ENCODE data around the gene SLC17A2.

SLC17A2 gene

DNA sequence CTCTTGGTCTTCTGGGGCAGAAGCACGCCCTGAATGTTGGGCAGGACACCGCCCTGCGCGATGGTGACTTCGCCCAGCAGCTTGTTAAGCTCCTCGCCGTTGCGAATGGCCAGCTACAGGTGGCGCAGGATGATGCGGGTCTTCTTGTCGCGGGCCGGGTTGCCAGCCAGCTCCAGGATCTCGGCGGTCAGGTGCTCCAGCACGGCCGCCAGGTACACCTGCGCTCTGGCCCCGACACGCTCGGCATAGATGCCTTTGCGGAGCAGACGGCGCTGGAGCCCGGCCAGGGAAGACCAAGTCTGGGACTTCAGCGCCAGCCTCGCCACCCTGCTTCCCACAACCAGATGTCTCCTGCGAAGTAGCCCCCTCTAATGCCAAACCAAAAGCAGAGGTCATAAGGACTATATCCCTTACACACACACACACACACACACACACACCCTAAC, 48.4 kb downstream of the SLC17A2 start:
- DNase-seq: no peak

DNA sequence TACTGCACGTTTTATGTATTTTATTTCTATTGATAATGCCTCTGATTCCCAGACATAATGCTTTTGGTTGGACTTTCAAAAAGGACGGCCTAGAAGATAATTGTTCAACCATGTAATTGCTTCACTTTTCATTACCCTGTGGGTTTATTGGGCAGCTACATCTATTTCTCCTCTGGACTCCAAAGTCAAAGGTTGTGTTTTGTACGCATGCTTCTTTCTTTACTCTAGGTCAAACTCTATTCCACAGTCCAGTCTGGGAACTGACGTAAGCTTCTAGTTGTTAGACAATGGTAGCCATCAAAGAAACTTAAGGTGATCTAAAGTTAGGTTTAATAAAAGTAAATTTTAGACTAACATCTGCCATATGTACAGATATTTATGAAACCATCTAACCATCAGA, 49.9 kb downstream of the SLC17A2 start:
- DNase-seq: no peak

DNA sequence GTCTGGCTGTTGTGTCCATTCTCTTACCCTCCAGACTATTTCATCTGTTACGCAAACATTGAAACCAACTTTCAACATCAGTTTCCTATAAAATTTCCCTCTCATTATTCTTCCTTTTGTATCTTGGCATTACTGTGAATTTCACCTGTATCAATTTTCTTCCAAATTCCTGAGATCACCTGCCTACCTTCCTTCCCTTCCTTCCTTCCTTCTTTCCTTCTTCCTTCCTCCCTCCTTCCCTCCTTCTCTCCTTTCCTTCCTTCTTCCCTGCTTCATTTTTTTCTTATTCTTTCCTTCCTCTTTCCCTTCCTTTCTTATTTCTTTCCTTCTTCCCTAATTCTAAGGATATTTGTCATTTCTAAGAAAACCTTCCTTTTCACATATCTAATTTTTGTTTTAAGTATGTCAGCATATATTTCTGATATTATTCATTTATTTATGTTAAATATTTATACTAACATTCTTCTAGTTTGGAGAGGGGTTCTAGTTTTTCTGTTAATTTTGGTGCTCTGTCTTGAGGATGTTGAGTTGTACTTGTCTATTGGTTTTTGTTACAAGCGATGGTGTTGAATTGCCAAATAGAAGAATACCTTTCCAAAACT, 51.7 kb downstream of the SLC17A2 start:
- no peak for DNase-seq

DNA sequence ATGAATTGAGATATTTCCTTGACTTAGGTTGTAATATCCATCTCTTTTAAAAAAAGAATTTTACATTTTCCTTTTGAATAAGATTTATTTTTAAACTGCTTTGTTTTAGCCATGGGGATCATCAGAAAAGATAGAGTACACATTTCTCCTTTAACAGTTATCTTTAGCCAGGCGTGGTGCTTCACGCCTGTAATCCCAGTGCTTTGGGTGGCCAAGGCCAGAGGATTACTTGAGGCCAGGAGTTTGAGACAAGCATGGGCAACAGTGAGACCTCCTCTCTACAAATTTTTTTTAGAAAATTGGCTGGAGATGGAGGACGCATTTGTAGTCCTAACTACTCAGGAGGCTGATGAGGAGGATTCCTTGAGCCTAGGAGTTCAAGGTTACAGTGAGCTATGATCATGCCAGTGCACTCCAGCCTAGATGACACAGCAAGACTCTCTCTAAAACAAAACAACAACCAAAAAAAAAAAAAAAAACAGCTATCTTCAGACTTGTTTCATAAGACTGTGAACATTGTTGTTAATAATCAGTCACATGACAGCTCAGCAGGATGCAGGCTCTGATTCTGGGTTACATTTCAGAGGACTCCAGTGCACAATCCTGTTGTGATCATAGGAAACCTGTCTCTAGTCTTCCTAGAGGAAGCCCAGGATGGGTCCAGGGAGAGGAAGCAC, 54.4 kb downstream of the SLC17A2 start:
- no peak for DNase-seq

DNA sequence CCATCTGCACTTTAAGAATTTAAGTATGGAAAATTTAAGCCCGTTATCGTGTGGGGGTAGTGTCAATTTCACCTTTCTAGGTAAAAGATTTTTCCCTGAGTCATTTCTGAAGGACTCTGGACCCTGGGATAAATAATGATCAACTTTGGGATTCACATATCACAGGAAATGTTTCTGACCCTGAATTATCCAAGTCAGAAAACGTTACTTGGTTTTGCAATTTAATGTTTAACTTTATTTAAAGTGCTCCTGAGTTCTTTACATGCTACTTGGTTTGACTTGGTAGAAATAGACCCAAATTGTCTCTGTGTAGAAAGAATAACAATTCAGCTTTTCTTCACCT, 55.0 kb downstream of the SLC17A2 start:
- no peak for DNase-seq

DNA sequence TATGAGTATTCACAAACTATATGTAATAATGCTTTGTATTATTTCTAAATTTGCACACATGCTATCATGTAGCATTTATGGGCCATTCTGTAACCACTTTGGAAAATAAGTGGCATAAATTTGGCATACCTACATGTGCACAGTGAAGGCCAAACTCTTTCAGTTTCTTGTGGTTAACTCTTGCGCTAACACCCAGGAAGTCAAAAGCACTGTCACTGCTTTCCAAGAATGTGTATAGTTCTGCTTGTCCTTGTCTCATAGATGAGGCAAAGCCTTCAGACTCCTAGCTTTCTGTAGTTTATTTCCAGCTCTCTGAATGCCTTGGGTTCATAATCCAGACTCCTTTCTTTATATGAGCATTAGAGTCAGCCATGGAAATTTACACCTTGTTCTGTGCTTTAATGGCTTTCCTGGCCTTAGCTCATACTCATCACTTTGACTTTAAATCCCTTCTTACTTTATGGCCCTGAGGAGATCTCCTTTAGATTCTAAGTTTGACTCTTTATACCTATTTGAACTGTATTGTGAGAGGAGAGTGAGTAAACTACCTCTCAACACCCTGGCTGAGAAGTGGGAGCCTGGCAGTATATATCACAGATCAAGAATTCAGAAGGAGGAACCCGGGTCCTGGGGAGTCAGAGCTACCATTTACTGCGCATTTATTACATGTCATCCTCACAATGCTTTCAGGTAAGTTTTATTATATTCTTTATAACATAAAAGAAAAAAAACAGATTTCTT, 55.5 kb downstream of the SLC17A2 start:
- no peak for DNase-seq

DNA sequence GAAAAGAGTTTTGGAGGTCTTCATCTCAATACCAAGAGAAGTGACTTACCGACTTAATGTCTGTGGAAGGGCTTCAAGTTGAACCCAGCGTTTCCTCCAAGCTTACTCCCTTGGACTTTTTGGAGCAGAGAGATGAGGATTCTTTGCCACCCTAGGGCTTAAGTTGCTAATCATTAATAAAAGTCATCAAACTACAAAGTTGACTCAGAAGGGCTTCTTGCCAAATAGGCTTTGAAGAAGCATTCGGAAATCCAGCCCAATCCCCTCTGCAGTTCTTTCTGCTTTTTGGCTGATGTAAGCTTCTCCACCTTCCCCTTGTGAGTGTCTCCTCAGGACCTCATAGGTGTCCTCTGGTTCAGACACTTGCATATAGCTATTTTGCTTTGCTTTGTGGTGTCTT, 56.4 kb downstream of the SLC17A2 start, which contains the start of gene SLC17A3:
TSS of gene SLC17A3 (minus strand) at position 126 of the 400 bp plus-strand sequence. CDS start 5,856 bp downstream, outside the sequence.
- no peak for DNase-seq

DNA sequence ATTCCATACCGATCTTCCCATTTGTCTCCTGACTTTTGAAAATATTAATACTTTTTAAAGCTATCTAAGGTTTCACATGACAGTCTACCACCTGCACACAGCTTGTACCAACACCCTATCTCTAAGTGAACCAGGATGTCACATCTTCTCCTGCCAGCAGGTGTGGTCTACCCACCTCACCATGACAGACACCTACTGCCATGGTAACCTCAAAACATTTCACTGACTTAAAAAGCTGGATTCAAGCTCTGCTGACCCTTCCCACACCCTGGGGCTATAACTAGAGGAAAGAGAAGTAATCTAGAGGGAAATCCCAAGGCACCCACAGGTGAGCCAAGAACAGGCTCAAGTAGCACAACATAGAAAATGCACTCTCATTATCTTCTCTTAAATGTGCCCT, 57.7 kb downstream of the SLC17A2 start:
- no peak for DNase-seq

DNA sequence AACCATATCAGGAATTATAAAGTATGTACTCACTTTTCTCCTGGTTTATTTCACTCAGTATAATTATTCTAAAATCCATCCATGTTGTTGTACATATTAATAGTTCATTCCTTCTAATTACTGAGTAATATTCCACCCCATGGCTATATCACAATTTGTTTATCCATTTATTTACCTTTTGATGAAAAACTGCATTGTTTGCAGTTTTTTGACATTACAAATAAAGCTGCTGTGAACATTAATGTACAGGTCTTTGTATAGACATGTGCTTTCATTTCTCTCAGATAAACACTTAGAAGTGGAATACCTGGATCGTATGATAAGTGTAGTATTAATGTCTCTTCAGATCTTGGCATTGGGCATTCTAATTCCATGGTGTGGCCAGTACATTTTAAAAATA, 60.7 kb downstream of the SLC17A2 start:
- DNase-seq: no peak

DNA sequence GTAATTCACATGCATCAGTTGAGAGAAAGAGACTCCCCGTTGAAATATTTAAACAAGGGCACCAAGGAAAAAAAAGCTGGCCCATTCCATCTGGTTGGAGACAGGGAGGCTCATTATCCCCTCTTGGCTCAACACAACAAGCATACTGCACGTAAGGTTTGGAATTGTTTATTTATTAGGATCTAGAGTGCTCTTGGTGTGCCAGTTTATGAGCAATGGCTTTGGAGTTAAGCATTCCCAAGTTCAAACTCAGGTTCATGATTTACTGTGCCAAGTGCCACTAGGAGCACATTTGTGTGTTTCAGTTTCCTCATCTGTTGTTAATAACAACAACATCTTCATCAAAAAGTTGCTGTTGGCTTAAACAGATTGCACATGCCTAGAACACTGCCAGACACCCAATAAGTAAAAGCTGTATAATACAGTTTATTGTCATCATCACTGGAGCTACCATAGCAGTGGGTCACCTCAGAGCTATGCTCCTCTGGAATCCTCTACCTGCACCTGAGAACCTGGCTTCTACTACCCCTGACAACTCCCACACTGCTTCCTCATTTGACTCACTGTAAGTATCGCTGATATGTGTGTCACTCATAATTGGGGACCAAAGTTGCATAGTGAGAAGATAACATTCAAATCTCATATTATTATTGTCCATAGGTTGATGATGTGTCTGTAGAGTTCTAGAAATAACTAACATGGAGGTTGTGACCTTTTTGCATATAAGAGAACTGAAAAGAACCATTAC, 61.9 kb downstream of the SLC17A2 start:
- no peak for DNase-seq

DNA sequence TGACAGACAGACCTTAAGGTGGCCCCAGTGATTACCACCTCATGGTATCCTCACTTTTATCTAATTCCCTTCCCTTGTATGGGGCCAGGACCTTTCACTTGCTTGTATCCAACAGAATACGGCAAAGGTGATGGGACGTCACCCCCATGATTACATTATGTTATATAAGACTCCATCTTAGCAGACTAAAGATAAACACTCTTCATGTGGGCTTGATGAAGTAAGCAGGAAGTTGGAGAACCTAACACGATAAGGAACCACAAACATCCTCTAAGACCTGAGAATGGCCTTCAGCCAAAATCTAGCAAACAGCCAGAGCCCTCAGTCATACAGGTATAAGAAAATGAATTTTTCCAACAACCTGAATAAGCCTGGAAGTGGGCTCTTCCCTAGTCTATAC, 64.5 kb downstream of the SLC17A2 start:
- DNase-seq: no peak

DNA sequence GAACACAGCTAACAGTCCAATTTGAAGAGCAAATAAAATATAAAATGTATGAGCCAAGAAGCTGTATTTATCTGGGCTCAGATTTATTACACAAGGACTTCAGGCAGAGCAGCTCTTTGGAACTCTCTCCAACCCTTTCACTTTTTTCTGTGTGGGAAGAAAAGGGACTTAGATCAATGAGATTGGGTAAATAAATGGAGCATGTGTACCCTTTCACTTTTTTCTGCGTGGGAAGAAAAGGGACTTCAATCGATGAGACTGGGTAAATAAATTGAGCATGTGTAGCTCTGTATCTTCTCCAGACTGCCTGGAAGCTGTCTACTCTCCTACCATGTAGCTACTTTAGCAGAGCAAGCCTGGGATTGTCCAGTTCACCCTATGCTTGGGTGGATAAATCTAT, 67.1 kb downstream of the SLC17A2 start:
- DNase-seq: no peak

Measured in fibroblast of skin of abdomen (primary cell).